HG02840 (cell line): Measurements from ENCODE around the gene PACRG.

Experiments
- ATAC-seq: cut with Tn5 transposase; IDR thresholded peaks from one replicate; pipeline ENCODE4 v1.9.1; 2021; ENCODE audit warnings: mild to moderate bottlenecking, moderate library complexity, moderate number of reproducible peaks; ENCODE audit not compliant: unreplicated experiment, low FRiP score

PACRG gene

DNA sequence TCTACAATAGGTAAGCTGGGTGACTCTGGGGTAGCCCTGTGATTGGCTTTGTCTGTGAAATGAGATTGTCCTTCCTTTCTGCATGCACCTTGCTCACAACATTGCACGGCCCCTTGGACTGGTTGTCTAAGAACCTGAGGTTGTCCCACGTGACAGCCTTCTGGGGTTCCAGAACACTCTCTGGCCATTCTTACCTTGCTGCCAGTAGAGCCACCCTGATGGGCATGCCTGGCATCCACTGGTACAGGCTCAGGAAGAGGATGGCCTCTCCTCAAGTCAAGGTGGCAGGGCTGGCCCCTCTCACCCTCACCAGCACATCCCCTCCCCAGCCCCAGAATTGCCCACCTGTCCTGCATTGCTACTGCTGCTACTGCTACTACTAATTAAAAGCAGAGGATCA lies 335.0 kb downstream of the PACRG start:
- ATAC-seq: no peak

DNA sequence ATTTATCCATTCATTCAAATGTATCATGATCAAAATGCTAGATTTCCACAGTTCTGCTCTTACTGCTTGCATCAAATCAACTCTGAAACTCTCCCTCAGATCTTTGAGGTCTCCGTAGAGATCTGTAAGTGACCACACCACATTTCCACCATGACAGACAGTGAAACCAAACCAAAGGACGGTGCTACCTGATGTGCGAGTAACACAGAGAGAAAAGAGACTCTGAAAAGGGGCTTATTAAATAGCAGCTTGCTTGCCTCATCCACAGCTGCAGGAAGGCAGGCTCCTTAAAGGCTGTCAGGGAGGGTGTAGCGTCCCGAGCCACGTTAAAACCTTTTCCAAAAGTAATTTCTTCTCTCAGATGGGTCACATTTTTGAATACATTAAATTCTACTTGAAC lies 335.8 kb downstream of the PACRG start:
- no peak for ATAC-seq

DNA sequence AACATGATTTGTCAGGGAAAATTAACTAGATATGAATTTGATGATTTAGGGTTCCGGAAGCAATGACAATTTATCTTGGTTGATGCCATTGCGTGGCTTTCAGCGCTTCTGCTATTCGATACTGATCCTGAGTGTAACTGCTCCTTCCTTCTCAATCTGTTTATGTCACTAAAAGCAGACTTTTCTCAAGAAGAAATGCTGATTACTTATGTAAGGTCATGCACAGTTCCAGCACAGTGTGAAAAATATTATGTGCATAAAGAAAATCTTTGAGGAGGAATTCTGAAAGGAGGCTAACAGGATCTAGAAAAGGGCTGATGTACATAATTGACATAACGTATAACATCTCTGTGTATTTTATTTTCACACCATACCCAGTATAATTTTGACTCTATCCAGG lies 336.6 kb downstream of the PACRG start:
- no peak for ATAC-seq

DNA sequence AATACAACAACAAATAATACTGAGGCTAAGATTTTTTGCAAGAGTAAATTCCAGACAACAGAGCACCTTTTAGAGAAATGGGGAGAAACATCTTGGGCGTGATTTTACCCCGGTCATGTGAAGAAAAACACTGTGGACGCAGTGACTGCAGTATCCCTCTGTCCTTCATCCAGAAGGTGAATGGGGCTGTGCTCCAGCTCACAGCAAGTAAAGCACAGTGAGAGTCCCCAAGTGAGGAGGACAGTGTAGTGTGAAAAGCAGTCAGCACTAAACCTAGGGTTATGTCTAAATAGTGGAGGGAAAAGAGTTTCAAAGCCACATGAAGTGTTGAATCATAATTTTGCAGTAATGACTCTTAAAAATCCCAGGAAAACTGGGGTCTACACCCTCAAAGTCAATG lies 338.4 kb downstream of the PACRG start:
- no peak for ATAC-seq

DNA sequence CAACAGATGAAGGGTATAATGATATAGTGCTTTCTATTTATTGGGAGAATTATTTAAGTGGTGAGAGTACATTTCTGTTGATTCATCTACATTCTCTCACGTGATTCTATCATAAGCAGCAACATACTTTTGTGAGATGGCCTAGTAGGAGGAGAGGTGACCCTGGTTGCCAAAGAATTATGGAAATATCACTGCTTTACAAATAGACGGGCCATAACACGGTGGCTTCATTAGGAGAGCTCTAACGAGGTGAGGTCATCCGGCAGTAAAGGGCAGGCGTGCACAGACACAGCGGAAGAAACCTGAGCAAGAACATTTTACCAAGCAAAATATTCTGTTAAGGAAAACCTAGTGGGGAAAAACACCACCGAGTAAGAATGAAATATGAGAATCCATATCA lies 349.4 kb downstream of the PACRG start:
- no peak for ATAC-seq

DNA sequence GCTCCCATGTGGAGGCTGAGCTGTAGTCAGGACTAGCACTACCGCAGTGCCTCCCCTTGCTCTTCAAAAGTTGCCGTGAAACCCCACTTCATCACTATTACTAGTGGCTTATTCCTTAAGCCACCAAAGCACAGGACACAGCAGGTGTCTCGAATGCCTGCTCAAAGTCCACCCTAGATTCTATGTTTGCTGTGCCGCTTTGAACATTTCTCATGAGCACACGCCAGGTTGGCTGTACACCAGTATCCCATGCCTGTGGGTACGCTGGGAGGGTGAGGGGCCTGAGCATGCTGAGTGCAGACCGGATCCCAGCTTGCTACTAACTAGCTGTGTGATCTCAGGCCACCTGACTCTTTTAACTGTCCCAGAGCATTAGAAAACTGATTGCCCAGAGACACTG lies 350.9 kb downstream of the PACRG start:
- no peak for ATAC-seq

DNA sequence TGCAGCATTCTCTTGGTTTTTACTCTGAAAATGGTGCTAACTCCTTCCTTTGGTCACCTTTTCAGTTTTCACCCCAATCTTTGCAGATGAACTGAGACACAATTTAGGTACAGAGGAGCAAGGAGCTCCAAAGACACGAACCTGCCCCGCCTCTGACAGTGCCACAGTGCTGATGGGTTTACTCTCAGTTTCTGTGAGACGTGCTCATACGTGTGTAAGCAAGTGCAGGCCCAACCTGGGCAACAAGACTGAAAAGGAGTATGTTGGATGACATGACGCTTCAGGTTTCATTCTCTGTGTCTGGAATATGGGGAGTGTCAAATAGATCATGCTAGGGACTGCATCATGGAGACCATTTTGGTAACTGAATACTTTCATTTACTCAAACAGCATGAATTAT lies 352.5 kb downstream of the PACRG start:
- no peak for ATAC-seq

DNA sequence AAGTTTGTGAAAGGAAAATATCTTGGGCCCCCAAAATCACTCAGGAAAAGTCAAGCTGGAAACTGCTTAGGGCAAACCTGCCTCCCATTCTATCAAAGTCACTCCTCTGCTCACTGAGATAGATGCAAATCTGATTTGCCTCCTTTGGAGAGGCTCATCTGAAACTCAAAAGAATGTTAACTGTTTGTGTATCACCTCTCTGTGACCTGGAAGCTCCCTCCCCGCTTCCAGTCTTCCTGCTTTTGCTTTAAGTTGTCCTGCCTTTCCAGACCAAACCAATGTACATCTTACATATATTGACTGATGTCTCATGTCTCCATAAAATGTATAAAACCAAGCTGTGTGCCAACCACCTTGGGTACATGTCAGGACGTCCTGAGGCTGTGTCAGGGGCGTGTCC lies 355.4 kb downstream of the PACRG start:
- ATAC-seq: no peak

DNA sequence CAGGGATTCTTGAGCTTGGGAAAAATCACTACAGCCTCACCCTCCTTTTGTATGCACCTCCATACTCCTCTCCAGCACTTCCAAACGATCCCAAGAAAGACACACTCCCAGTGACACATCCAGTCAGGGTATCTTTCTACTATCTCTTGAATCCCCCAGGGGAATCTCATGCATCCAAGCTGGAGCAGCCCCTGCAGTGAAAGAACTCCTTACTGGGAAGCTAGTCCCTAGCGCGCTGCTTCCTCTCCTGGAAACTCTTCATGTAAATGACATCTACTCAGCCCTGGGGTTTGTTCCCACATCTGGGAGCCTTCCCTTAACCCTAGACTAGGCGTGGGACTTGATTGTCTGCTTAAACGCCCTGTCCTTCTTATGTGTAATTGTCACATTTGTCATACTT lies 357.7 kb downstream of the PACRG start:
- ATAC-seq: no peak

DNA sequence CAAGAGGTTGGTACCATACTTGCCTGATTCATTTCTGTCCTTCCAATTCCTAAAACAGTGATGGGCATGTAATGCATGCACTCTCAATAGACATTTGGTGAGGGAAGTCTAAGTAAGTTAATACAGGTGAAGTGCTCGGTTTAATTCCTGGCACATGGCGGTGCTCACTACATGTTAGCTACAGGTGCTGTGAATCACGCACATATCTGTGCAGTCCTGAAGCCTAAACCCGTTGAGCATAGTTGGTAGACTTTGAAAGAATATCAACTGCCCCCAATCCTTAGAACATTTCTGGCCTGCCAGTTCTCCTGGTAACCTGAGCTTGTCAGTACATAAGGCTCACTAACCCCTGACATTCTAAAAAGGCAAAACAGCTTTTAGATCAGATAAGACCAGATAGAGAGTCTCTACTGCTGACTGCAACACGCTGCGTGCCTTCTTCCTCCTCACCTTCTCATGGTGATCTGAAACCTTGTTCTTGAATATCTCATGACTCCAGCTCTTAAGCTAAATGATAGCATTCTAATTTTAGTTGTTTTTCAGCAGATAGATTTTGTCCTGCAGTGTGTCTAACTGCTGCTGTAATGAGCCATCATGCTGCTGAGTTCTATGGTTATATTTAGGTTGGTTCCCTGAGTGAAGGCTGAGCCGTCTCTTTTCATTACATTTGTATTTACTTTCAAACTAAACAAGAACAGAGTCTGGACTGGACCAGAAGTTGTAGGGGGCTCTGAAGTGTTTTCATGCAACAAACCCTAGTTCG lies 358.3 kb downstream of the PACRG start:
- no peak for ATAC-seq

DNA sequence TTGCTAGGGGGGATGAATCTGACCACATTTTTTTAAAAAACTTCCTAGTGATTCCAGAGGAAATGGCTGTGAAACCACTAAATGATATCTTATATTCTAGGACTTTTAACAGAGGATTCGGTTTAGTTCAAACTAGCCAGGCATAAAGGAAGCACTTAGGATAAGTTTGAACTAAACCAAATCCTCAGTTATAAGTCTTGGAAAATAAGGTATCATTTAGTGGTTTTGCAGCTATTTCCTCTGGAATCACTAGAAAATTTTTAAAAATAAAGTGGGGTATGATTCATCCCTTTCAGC lies 358.8 kb downstream of the PACRG start:
- ATAC-seq: no peak

DNA sequence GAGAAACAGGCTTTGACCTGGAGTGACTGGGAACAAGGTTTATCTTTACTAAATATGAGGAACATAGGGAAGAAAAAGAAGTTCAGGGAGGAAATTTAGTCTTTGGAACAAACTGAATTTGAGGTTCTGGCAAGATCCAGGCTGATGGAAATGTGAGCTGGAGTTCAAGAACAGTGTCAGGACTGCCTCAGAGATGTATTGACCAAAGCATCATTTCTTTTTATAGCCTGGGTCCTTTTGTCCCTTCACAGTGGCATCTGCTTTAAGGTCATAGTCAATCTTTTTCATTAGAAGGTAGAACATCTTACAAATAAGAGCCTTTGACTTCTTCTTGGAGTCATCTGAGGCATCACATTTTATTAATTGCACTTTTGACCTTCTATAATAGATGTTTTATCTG lies 360.2 kb downstream of the PACRG start:
- ATAC-seq: no peak

DNA sequence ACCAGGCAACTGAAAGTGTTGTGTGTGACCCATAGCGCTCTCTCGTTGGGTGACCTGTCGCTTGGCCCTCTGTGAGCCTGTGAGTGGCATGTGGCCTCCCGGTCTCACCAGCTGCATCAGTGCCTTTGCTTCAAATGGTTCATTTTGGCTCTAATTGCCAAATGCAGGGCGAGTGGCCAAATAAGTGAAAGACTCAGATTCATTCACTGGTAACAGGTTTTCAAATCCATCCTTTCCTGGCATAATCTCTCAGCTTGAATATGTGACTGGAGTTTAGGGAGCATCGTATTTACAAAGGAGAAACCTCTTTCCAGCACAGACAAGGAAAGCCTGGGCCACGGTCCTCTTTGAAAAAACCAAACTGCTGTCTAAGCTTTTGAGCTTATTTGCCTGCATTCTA lies 365.1 kb downstream of the PACRG start:
- ATAC-seq: no peak

DNA sequence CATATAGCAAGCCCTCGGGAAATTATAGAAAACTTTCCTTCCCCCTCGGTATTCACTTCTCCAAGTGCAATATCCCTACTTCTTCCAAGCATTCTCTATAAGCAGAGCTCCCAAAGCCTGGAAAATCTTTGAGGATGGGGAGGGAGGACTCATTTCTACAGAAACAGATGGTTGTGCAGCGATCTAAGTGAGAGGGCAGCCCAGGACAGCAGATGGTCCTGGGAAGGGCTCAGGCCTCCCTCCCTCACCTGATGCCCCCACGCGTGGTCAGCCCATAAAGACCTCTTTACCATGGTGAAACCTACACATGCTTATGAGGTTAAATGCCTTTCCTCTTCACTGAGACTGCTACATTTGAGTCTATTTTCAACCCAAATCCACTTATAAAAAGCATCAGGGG lies 367.1 kb downstream of the PACRG start:
- ATAC-seq: no peak

DNA sequence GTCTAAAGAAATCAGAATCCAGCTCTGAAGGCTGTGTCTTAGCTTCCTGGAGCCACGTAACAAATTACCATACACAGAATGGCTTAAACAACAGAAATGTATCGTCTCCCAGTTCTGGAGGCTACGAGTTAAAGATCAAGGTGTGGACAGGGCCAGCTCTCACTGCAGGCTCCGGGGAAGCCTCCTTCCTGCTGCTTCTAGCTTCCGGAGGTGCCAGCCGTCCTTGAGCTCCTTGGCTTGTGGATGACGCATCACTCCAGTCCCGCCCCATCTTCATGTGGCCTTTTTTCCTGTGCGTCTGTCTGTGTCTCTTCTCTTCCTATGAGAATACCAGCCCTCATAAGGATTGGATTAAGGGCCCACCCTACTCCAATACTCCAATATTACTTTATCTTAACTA lies 367.6 kb downstream of the PACRG start:
- no peak for ATAC-seq

DNA sequence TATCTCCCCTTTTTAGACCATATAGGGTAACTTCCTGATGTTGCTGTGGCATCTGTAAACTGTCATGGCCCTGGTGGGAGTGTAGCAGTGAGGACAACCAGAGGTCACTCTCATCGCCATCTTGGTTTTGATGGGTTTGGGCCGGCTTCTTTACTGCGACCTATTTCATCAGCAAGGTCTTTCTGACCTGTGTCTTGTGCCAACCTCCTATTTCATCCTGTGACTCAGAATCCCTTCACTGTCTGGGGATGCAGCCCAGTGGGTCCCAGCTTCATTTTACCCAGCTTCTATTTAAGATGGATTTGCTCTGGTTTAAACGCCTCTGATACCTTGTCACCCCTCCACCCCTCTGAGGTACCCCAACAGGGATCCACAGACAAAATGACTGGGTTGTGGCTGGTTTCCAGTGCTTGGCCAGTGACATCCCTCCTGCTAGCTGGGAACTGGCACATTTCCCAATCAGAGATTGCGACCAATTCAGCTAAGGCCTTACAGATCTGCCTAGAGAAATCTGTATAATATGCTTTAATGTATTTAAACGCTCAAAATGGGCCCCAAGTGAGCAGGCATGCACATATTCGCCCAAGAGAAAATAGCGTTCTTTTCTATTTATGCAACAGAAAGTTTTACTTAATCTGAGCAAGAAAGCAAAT lies 371.2 kb downstream of the PACRG start:
- no peak for ATAC-seq

DNA sequence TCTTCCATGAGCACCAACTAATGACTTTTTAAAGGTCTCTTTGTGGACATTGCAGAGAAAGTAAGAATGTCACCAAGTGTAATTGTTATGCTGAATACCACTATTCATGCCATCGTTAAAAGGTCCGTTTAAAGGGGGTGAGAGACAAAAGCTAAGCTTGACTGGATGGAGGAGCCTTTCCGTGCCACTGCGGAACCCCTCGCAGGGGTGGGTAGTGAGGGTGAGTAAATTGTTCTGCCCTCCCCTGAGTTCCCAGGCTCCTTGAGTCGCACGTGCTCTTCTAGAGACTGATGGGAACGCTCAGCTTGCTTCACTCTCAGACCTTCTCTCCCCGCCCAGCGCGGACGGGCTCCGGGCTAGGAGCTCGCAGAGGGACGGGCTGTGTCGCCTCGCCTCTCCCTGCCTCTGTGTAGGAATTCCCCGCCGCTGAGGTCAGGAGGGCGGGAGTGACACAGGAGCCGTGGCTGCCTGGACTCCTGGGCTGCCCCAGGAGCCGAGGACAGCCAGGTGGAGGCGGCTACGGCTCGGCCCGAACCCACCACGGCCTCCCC lies 371.9 kb downstream of the PACRG start:
- no peak for ATAC-seq

DNA sequence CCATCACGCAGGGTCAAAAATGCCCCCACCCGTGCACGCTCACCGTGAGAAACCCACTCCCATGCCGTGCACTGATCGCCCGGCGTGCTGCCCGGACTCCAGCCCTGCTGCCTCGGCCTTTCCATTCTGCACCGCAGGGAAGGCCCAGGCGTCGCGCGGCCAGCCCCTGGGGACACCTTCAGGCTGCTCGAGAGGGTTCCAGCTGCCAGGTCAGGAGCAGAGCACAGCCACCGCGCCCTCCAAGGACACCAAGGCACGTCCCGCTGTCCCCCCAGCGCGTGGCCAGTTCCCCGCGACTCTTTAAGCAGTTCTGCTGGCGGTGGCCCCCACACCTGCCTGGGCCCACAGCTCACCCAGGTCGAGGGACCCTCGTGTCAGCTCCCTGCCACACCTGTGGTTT lies 372.5 kb downstream of the PACRG start:
- ATAC-seq: no peak

DNA sequence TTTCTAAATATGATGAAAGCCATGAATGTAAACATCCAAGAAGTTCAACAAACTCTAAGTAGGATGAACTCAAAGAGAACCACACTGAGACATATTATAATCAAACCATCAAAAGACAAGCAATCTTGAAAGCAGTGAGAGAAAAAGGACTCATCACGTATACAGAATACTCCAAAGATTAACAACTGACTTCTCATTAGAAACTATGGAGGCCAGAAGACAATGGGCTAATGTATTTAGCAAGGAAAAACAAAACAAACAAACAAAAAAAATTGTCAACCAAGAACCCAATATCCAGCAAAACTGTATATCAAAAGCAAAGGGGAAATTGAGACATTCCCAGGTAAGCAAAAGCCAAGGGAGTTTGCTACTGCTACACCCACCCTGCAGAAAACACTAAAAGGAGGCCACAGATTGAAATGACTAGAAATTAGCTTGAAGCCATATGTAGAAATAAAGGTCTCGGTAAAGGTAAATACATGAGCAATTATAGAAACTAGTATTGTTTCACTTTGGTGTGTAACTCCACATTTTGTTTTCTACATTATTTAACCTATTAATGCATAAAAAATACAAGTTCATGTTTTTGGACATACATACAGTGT lies 385.7 kb downstream of the PACRG start:
- no peak for ATAC-seq

DNA sequence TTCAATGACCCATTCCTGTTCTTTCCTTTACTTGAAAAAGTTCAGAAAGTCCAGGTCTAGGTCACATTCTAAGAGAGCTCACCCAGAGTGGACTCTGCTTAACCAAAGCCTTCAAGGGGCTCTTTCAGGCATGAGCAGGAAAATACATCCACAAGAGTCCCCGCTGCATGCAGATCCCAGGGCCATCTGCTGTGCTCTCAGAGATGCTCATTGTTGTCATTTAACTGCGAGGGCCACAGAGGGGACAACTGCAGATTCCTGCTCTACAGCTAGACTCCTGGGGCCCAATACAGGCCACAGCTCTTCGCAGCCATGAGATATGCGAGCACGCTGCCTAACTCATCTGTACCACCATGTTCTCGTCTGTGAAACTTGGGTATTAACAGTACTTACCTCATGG lies 391.2 kb downstream of the PACRG start:
- ATAC-seq: no peak

DNA sequence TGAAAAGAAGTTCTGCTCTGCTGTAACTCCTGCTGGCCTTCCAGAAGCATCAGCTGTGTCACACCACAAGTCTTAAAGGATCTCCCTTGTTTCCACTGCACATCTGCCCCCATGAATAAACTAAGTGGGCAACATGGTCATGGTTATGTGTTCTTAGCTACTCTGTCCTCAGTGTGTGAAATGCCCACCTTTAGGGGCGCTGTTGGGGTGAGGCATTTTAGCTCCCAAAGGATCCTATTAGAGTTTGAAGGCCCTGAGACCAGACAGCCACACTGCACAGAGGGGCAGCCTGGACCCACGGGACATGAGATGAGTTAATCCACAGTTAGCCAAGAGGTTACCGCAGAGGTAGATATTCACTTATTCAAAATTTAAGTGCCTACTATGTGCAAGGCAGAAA lies 392.4 kb downstream of the PACRG start:
- no peak for ATAC-seq

DNA sequence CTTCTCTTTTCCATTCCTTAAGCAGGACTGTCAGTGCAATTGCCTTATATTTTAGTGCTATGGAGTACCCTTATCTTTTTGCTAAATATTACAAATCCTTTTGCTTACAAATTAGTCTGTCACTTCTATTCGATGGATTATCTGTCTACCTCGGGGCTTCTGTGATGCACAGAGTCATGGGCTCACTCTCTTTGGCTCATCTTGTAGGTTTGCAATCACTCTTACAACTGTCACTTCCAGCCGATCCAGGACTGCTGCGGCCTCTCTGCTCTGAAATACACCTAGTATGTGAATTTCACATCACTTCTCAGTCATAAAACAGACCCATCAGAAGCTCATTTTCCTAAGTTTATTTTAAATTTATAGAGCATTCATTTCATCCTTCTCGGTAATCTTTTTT lies 393.5 kb downstream of the PACRG start:
- no peak for ATAC-seq
